Subcutaneous abdominal adipose tissue (tissue), 5 donors: ENCODE data around the gene ABHD3.
A peak's percentile ranks its signal among the peaks of the same experiment; 100 is the strongest.

Experiments used
- H3K27ac ChIP-seq: one replicate; pipeline ENCODE4 v1.7.0; 2013; ENCODE audit warnings: low read depth, mild to moderate bottlenecking, inconsistent platforms, low read length, moderate library complexity
- H3K27me3 ChIP-seq, 5 donors: one replicate each; pipeline ENCODE4 v1.7.0; 2013; ENCODE audit warnings: low read length in 5 of 5, inconsistent platforms in 1 of 5; ENCODE audit not compliant: control insufficient read depth in 5 of 5, insufficient read depth in 4 of 5
- H3K36me3 ChIP-seq, 5 donors: one replicate each; pipeline ENCODE4 v1.7.0; 2013; ENCODE audit warnings: low read length in 5 of 5; ENCODE audit not compliant: control insufficient read depth in 5 of 5, insufficient read depth in 5 of 5
- H3K4me1 ChIP-seq, 5 donors: one replicate each; pipeline ENCODE4 v1.7.0; 2013; ENCODE audit warnings: low read length in 5 of 5, mild to moderate bottlenecking in 3 of 5, moderate library complexity in 1 of 5; ENCODE audit not compliant: control insufficient read depth in 5 of 5, insufficient read depth in 5 of 5
- H3K4me3 ChIP-seq, 5 donors: one replicate each; pipeline ENCODE4 v1.7.0; 2013; ENCODE audit warnings: low read length in 5 of 5, low read depth in 1 of 5
- H3K9ac ChIP-seq, 5 donors: one replicate each; pipeline ENCODE4 v1.7.0; 2013; ENCODE audit warnings: low read length in 5 of 5, mild to moderate bottlenecking in 4 of 5, moderate library complexity in 3 of 5
- H3K9me3 ChIP-seq, 5 donors: one replicate each; pipeline ENCODE4 v1.7.0; 2013; ENCODE audit warnings: low read length in 5 of 5; ENCODE audit not compliant: control insufficient read depth in 5 of 5
- donor health status: healthy.
- donor health status: healthy.
- donor health status: healthy.
- donor health status: healthy.
- donor health status: healthy.

The ABHD3 gene, protein sequence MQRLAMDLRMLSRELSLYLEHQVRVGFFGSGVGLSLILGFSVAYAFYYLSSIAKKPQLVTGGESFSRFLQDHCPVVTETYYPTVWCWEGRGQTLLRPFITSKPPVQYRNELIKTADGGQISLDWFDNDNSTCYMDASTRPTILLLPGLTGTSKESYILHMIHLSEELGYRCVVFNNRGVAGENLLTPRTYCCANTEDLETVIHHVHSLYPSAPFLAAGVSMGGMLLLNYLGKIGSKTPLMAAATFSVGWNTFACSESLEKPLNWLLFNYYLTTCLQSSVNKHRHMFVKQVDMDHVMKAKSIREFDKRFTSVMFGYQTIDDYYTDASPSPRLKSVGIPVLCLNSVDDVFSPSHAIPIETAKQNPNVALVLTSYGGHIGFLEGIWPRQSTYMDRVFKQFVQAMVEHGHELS

DNA sequence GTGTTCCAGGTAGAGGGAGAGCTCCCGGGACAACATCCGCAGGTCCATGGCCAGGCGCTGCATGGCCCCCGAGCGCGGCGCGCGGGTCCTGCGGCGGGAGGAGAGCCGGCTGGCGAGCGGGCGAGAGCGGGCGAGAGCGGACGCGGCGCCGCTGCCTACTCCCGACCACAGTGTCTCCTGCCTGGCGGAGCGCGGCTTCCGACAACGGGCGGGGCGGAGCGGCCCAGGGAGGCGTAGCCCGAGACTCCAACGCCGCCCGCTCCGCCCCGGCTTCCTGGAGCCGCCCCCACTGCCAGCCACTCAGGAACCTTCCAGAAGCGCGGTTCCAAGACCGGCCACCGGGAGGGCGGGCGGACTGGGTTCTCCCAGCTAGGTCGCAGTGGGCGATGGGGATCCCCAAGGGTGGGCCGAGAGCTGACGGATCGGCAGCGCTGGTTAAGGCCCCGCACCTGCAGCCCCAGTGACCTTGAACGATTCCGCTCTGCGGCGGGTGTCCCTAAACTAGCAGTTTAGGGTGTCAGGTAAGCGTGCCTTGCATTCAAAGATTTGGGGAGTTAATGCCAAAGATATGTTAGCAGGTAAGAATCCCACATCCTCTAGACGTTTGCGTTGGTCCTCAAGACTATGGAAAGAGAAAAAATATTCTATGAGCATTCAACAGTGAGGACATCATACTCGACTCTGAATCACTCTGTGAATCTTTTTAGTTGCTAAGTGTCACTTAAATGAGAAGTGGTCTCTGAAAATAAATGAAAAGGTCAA, at the start of gene ABHD3:
TSS of gene ABHD3 (minus strand) at position 172 of the 762 bp plus-strand sequence. CDS start at position 63, 109 bp downstream.
- Histone ChIP-seq H3K27ac (peak within 1 kb of the TSS; percentile 90), H3K9ac (peak within 1 kb of the TSS; percentile 72 to 83 (median 79)), H3K27me3 (no peaks in the 10 kb centered on the region), H3K4me1 (peaks cover 0 to 26% (median 17%) of the 10 kb centered on the region in 5 donors), H3K4me3 (peak within 1 kb of the TSS; percentile 88 to 95 (median 89)), H3K36me3 (peaks cover 0 to 3% (median 0%) of the 10 kb centered on the region in 5 donors), H3K9me3 (no peaks in the 10 kb centered on the region)

GRCh38 chr18:21747764-21748693, 43.5 kb upstream of the ABHD3 start:
- no peaks in the 10 kb centered on the region for H3K27me3 ChIP-seq
- H3K36me3 ChIP-seq = no peaks in the 10 kb centered on the region
- H3K4me1 ChIP-seq = peaks cover 0 to 18% (median 0%) of the 10 kb centered on the region in 5 donors
- H3K9ac ChIP-seq = peak overlapping the region in 1 of 5 donors; percentile 43
- H3K9me3 ChIP-seq = no peaks in the 10 kb centered on the region
- H3K27ac ChIP-seq = no peak overlapping the region
- H3K4me3 ChIP-seq = no peak overlapping the region

- Histone ChIP-seq H3K27ac (no peak overlapping the region), H3K9ac (peak overlapping the region in 1 of 5 donors; percentile 43), H3K9me3 (no peaks in the 10 kb centered on the region), H3K36me3 (no peaks in the 10 kb centered on the region), H3K27me3 (no peaks in the 10 kb centered on the region), H3K4me3 (no peak overlapping the region), H3K4me1 (peaks cover 0 to 24% (median 2%) of the 10 kb centered on the region in 5 donors)
Observed at GRCh38 chr18:21747268-21747667, 42.7 kb upstream of the ABHD3 start.

DNA sequence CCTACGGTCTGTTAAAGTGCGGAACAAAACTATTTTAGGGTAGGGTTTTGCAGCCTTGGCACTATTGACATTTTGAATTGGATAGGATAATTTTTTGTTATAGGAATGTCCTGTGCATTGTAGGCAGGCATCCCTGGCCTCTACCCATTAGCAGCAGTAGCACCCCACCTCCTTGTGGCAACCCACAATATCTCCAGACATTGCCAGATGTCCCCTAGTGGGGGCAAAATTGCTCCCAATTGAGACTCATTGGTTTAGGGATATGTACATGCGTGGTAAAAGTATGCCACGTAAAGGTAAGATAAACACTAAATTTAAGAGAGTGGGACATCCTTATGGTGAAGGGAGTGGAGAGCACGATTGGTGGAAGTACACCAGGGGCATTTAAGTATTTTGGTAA, 40.7 kb upstream of the ABHD3 start:
- Histone ChIP-seq H3K4me3 (no peak overlapping the region), H3K9ac (no peak overlapping the region), H3K4me1 (peaks cover 0 to 35% (median 12%) of the 10 kb centered on the region in 5 donors), H3K27ac (no peak overlapping the region), H3K27me3 (no peaks in the 10 kb centered on the region), H3K9me3 (no peaks in the 10 kb centered on the region), H3K36me3 (no peaks in the 10 kb centered on the region)

DNA sequence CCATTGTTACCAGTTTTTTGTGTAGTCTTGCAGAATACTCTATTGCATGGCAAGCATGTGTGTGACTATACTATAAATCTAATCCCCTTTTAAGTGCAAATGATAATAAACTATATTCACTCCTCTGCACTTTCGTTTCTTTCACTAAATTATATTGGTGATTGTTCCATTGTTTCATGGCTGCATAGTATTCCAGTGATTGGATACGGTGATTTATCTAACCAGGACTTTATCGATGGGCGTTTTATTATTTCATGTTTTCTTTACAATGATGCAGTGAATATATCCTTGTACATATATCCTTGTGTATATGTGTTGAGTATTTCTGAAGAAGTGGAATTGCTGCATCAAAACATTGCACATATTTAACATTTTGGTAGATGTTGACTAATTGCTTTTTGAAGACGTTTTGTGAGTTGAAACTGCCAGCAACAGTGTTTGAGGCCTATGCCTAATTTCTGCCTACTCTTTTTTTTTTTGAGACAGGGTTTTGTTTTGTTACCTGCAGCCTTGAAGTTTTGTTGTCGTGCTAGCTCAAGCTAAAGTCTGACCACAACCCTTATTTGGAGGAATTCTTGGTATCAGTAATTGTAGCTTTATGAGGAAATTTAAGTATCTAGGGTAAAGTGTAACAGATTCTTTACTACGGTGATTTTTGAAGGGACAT, 38.7 kb upstream of the ABHD3 start:
- Histone ChIP-seq H3K9me3 (no peaks in the 10 kb centered on the region), H3K27me3 (no peaks in the 10 kb centered on the region), H3K4me3 (peak overlapping the region in 1 of 5 donors; percentile 32), H3K36me3 (no peaks in the 10 kb centered on the region), H3K9ac (no peak overlapping the region), H3K4me1 (peaks cover 0 to 41% (median 20%) of the 10 kb centered on the region in 5 donors), H3K27ac (no peak overlapping the region)

DNA sequence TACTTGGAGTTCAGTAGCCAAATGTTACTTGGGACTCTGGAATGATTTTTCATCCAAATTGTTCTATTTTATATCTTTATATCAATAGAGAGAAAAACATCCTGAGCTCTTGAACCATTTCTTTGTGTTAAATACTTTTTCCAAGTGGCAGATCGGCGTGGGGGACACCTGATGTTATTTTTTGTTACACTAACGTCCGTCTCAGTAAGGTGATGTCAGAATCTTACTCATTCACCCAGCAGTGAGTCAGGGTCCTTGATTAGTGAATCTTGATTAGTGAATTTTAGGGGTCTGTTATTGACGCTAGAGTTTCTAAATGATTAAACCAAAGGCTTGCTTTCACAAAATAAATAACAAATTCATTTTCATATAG, 37.7 kb upstream of the ABHD3 start:
- H3K36me3 ChIP-seq = no peaks in the 10 kb centered on the region
- H3K27ac ChIP-seq = peak overlapping the region; percentile 95
- H3K4me1 ChIP-seq = peaks cover 0 to 37% (median 20%) of the 10 kb centered on the region in 5 donors
- H3K27me3 ChIP-seq = no peaks in the 10 kb centered on the region
- no peaks in the 10 kb centered on the region for H3K9me3 ChIP-seq
- peak overlapping the region in 4 of 5 donors; percentile 82 to 89 (median 88) for H3K4me3 ChIP-seq
- peak overlapping the region in 4 of 5 donors; percentile 26 to 89 (median 82) for H3K9ac ChIP-seq

GRCh38 chr18:21741562-21742314, 37.2 kb upstream of the ABHD3 start:
- peak overlapping the region; percentile 71 to 89 (median 87) for H3K4me3 ChIP-seq
- H3K9me3 ChIP-seq = no peaks in the 10 kb centered on the region
- H3K4me1 ChIP-seq = peaks cover 0 to 37% (median 20%) of the 10 kb centered on the region in 5 donors
- H3K27me3 ChIP-seq = no peaks in the 10 kb centered on the region
- peak overlapping the region; percentile 95 for H3K27ac ChIP-seq
- H3K9ac ChIP-seq = peak overlapping the region; percentile 26 to 89 (median 78)
- H3K36me3 ChIP-seq = no peaks in the 10 kb centered on the region

DNA sequence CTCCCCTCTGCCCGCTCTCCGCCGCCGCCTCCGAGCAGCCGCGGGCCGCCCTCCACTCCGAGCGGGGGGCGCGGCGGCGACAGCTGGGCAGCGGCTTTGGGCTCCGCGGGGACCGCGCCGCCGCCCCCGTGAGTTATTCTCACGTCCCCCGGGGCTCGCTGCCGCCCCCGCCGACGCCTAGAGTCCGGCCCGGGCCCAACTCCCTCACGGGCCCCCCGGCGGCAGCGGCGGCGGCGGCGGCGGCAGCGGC, 36.7 kb upstream of the ABHD3 start:
- H3K9me3 ChIP-seq = no peaks in the 10 kb centered on the region
- H3K9ac ChIP-seq = peak overlapping the region in 3 of 5 donors; percentile 87 to 96 (median 96)
- H3K27me3 ChIP-seq = no peaks in the 10 kb centered on the region
- H3K4me1 ChIP-seq = peaks cover 0 to 37% (median 20%) of the 10 kb centered on the region in 5 donors
- peak overlapping the region in 4 of 5 donors; percentile 82 to 89 (median 88) for H3K4me3 ChIP-seq
- H3K27ac ChIP-seq = peak overlapping the region; percentile 95
- no peaks in the 10 kb centered on the region for H3K36me3 ChIP-seq
